Activated CD8-positive, alpha-beta memory T cell treated with anti-CD3 and anti-CD28 coated beads, Interleukin-2, amount 50 U/mL, for 48 hours (primary cell): Measurements from ENCODE around the gene AKR1C3.
"Not testable (repeated sequence)": the region's sequence is repeated elsewhere in the genome, so short reads cannot be mapped to it uniquely, and the experiment has no call there.

ENCODE experiments used
- DNase-seq: peaks from one replicate; pipeline ENCODE4 v3.0.0-alpha.2; 2020

Gene AKR1C3

GRCh38 chr10:5089865-5090264 lies 4.3 kb upstream of the AKR1C3 start:
- DNase-seq: no peak

GRCh38 chr10:5090551-5090950 lies 3.7 kb upstream of the AKR1C3 start:
- DNase-seq: no peak

- no peak for DNase-seq
These were observed 3.0 kb upstream of the AKR1C3 start for GRCh38 chr10:5091196-5091595.

- no peak for DNase-seq
These were observed 1.8 kb upstream of the AKR1C3 start for GRCh38 chr10:5092375-5092774.

- no peak for DNase-seq
These were observed 1.1 kb upstream of the AKR1C3 start for GRCh38 chr10:5092848-5093790.

- DNase-seq: no peak
These were observed 1.5 kb downstream of the AKR1C3 start for GRCh38 chr10:5095687-5096086.

- no peak for DNase-seq
These were observed 1.9 kb downstream of the AKR1C3 start for GRCh38 chr10:5096108-5096507.

GRCh38 chr10:5102479-5102878 lies 8.3 kb downstream of the AKR1C3 start:
- DNase-seq: not testable (repeated sequence)

- DNase-seq: no peak
These were observed 9.3 kb downstream of the AKR1C3 start for GRCh38 chr10:5103481-5103880.

- no peak for DNase-seq
These were observed 11.4 kb downstream of the AKR1C3 start for GRCh38 chr10:5105626-5106025.

- DNase-seq: no peak
These were observed 12.3 kb downstream of the AKR1C3 start for GRCh38 chr10:5106553-5106952.

GRCh38 chr10:5107860-5108526 lies 13.8 kb downstream of the AKR1C3 start:
- DNase-seq: no peak

- DNase-seq: no peak
These were observed 14.6 kb downstream of the AKR1C3 start for GRCh38 chr10:5108658-5109416.

GRCh38 chr10:5109861-5110260 lies 15.6 kb downstream of the AKR1C3 start:
- DNase-seq: not testable (repeated sequence)

GRCh38 chr10:5116621-5117020 lies 22.4 kb downstream of the AKR1C3 start:
- no peak for DNase-seq

- DNase-seq: no peak
These were observed 22.8 kb downstream of the AKR1C3 start for GRCh38 chr10:5117026-5117425.

GRCh38 chr10:5119997-5120396 lies 25.8 kb downstream of the AKR1C3 start:
- DNase-seq: not testable (repeated sequence)

GRCh38 chr10:5123886-5124285 lies 29.7 kb downstream of the AKR1C3 start:
- DNase-seq: no peak

- no peak for DNase-seq
These were observed 31.3 kb downstream of the AKR1C3 start for GRCh38 chr10:5125315-5126044.

GRCh38 chr10:5135581-5135980 lies 41.4 kb downstream of the AKR1C3 start:
- DNase-seq: no peak

- DNase-seq: no peak
These were observed 42.4 kb downstream of the AKR1C3 start for GRCh38 chr10:5136468-5137087.

GRCh38 chr10:5137699-5138098 lies 43.5 kb downstream of the AKR1C3 start:
- DNase-seq: not testable (repeated sequence)
